ENCODE measurements around the gene ARPIN. TPM values are rescaled to one million over a fixed set of nuclear protein-coding genes. Genes with fewer than 3 reads are reported as not detected.
"Not testable (repeated sequence)": the region's sequence is repeated elsewhere in the genome, so short reads cannot be mapped to it uniquely, and the experiment has no call there.

ARPIN gene
- total RNA-seq, 1 experiment from 2014 or later: 3.4 TPM

- DNase-seq (ENCODE audit: low spot score): no peak
These were observed 1.7 kb downstream of the ARPIN start for GRCh38 chr15:89910891-89911626.

DNA sequence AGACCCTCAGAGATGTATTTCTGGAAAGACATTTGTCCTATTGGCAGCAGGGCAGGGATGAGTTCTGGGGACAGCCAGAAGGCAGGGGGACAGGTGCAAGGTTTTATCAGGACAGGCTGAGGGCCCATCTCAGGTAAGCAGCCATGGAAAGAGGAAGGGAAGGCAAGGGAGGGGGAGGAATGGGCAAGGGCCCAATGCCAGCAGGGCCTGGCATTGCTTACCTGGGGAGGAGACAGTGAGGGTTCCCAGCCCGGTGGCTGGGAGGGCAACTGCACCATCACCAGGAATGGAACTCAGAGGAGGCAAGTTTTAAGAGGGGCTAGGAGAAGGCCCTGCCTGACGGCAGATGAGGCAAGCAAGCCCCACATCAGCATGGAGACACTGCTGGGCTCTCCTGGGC, 3.1 kb downstream of the ARPIN start:
- DNase-seq (ENCODE audit: low spot score): no peak

- DNase-seq (ENCODE audit: low spot score): no peak
These were observed 4.5 kb downstream of the ARPIN start for GRCh38 chr15:89908226-89908625.

GRCh38 chr15:89907289-89907688, 5.5 kb downstream of the ARPIN start:
- DNase-seq (ENCODE audit: low spot score): no peak

GRCh38 chr15:89905846-89906378, 6.8 kb downstream of the ARPIN start:
- no peak for DNase-seq (ENCODE audit: low spot score)

- DNase-seq (ENCODE audit: low spot score): no peak
These were observed 8.2 kb downstream of the ARPIN start for GRCh38 chr15:89904519-89904918.

- DNase-seq (ENCODE audit: low spot score): no peak
These were observed 9.0 kb downstream of the ARPIN start for GRCh38 chr15:89903858-89904130.

- no peak for DNase-seq (ENCODE audit: low spot score)
These were observed 9.5 kb downstream of the ARPIN start for GRCh38 chr15:89903015-89903857.

DNA sequence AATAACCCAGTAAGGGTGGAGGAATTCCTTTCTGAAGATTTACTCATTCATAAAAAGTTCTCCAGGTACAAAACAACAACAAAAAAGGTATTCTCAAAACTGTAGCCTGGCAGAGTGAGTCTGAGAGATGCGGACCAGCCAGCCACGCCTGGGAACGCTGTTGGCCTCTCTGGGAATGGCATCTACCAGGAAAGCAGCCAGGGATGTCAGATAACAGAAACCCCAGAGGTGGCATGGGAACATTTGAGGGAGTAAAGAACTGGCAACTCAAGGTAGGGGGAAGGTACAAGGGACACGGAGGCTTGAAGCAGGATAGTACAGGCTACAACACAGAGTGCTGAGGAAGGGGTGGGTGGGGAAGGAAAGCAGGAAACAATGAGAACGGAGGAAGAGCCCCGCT, 11.9 kb downstream of the ARPIN start:
- DNase-seq (ENCODE audit: low spot score): no peak

DNA sequence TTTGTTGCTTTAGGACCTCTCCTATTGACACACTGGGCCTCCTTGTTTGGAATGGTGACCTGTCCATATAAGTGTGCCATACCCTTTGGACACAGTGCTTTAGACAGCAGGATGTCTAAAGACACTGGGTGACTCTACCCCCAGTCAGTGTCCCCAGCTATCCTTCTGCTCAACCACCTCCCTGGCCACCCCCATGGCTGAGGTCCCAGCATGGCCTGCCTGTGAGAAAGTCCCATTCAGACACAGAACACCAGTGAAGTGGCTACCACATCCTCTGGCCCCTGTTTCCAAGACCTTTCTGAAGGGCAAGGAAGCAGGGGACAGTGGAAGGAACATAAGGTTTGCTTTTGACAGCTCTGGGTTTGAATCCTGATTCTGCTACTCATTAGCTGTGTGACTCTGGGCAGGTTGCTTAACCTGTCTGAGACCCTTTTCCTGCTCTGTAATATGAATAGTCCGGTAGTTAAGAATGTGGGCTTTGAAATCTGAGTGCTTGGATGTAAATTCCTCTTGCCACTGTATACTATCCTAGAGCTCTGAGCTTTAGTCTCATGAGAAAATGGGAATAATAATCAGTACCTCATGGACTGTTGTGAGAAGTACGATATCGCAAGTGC, 12.7 kb downstream of the ARPIN start:
- DNase-seq (ENCODE audit: low spot score): no peak

- no peak for DNase-seq (ENCODE audit: low spot score)
These were observed 13.3 kb downstream of the ARPIN start for GRCh38 chr15:89899295-89899945.

DNA sequence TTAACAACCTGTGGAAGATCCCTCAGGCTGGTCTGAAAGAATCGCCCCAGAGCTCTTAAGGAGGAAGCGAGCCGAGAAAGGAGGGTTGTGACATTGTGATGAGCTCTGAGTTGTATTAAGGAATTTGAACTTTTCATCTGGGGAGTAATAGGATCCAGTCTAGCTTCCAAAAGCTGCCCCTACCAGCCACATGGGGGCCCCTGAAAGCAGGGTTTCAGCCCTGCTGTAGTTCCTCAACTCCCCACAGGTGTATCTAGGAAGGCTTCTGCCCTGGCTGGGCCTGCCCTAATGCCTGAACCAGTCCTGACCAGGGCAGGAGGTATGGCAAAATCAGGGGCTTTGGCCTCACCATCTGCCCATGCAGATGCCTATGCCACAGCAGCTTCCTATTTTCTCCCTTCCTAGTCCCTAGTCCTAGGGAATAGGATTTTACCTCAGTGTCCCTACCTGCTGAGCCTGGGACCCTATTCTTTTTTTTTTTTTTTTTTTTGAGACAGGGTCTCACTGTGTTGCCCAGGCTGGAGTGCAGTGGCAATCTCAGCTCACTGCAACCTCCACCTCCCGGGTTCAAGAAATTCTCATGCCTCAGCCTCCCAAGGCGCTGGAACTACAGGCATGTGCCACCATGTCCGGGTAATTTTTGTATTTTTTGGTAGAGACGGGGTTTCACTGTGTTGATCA, 14.0 kb downstream of the ARPIN start:
- DNase-seq (ENCODE audit: low spot score): peak; percentile 35

DNA sequence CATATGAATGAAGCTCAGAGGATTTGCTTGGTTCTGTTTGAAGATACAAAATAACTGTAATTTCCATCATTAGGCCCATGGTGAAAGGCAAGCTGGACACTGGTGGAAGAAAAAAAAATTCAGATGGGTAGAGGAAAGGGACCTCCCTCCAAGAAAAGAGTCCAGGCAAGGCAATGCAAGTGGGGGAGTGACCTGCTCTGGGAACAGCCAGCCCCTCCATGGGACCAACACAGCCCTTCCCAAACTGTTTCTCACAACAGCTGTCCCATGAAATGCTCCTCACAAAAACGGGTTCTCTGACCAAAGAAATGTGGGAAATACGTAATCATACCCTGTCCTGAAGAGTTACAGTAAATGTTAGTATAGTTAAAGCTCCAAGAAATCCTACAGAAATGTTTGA, 14.6 kb downstream of the ARPIN start:
- DNase-seq (ENCODE audit: low spot score): no peak

- DNase-seq (ENCODE audit: low spot score): peak; percentile 88
These were observed 18.9 kb downstream of the ARPIN start, which contains the start of gene AP3S2 for GRCh38 chr15:89893696-89894447. AP3S2 (minus strand) TSS chr15:89893994; CDS start chr15:89893949, 45 bp downstream.

DNA sequence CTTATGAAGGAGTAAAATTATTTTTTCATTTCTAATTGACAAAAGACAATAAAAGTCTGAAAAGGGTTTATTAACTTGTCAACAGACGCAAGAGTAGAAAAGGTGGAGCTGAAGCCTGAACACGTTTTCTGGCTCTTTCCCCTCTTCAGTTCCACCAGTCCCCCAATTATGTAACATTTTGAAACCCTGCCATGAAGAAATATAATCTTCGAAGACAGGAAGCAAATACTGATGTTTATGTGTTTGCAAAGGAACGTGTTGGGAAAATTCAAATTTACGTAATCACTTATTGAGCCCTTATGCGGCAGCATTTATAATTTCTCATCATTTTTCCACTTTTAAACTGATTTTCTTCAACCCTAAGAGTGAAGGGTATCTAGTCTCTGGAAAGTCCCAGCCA, 19.7 kb downstream of the ARPIN start:
- no peak for DNase-seq (ENCODE audit: low spot score)

DNA sequence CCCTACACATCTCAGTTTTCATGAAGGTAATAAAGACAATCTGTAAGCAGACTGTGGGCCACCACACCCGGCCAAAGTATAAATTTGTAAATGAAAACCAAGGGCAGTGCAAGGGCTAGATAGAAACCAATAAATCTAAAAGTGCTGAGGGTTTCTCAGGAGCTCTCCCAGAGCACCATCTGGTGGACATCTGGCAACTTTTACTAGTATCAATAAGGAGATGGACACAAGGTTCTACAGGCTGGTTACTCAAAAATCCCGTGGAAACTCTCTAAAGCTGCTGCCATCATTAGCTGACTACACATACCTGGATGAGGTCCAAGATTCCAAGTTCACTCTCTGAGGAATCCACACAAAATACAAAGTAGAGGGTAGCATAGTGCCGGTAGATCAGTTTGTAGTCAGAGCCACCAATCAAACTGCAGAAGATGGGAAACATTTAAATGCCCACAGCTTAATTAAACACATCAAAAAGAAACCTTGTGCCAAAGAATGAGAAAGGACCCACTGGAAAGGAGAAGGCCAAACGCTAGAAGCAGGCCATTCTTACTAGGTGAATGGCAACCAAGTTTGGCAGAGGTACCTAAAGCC, 24.4 kb downstream of the ARPIN start:
- DNase-seq (ENCODE audit: low spot score): peak; percentile 26

GRCh38 chr15:89885611-89886010, 27.1 kb downstream of the ARPIN start:
- no peak for DNase-seq (ENCODE audit: low spot score)

DNA sequence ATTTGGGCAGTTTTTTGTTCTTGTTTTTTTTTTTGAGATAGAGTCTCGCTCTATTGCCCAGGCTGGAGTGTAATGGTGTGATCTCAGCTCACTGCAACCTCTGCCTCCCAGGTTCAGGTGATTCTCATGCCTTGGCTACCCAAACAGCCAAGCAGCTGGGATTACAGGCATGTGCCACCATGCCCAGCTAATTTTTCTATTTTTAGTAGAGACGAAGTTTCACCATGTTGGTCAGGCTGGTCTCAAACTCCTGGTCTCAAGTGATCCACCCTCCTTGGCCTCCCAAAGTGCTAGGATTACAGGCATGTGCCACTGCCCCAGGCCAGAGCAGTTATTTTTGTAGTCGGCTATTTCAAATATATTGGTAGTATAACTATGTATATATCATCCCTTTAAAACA, 27.6 kb downstream of the ARPIN start:
- DNase-seq (ENCODE audit: low spot score): not testable (repeated sequence)

DNA sequence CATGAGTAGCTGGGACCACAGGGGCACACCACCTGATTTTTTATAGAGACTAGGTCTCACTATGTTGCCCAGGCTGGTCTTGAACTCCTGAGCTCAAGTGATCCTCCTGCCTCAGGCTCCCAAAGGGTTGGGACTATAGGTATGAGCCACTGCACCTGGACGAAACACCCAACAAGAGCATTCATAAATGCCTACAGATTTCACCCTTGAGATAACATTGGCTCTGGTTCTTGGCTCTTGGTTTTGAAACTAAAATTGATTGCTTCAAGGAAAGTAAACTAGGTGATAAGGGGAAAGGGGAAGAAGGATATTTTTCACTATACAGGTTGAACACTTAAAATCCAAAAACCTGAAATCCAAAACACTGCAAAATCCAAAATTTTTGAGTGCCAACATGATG, 29.2 kb downstream of the ARPIN start:
- DNase-seq (ENCODE audit: low spot score): no peak

GRCh38 chr15:89880727-89881126, 32.0 kb downstream of the ARPIN start:
- no peak for DNase-seq (ENCODE audit: low spot score)

Data from H4 (cell line).